Ovary (tissue), 3 donors: ENCODE results near the gene CD101.

Experiments
- POLR2A ChIP-seq: fragments of 450-650 bp; IDR thresholded peaks from one replicate; pipeline ENCODE4 v1.6.1; 2017; ENCODE audit warnings: antibody characterized with exemption, mild to moderate bottlenecking, moderate library complexity
- TF ChIP-seq, protein P1 (sequence below), 3 donors: fragments of 450-650 bp in 2 of 3; fragments of 200-600 bp in 1 of 3; IDR thresholded peaks; one replicate each; pipeline versions ENCODE4 v1.5.1 to v1.8.0; 2016 to 2022; ENCODE audit warnings: antibody characterized with exemption in 3 of 3, mild to moderate bottlenecking in 1 of 3
- donor health status: DM: no; HTN: no; CAD: no.

DNA sequence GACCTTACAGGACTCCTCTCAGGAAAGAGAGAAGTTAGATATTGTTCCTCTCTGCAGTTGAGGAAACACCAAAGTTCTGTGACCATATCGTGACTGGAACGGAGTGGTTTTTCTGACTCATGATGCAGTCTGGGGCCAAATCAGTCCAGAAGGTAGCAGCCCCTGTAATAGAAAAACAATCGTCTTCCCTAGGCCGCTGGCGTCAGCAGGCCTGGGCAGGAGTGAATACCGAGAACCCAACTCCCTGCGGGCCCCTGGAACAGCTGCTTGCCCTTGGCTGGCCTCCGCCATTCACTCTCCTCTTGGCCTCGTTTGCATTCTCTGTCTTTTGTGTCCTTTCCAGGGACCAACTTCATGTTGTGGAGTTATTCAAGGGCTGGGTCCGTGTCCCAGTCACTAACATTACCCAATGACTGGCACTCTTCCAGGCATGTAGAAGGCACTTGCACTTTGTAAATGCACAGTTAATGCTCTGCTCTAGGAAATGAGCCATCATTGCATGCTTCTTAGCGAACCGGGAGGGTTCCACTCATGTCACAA is 10.9 kb upstream of the CD101 start:
- TF ChIP-seq, protein P1, sequence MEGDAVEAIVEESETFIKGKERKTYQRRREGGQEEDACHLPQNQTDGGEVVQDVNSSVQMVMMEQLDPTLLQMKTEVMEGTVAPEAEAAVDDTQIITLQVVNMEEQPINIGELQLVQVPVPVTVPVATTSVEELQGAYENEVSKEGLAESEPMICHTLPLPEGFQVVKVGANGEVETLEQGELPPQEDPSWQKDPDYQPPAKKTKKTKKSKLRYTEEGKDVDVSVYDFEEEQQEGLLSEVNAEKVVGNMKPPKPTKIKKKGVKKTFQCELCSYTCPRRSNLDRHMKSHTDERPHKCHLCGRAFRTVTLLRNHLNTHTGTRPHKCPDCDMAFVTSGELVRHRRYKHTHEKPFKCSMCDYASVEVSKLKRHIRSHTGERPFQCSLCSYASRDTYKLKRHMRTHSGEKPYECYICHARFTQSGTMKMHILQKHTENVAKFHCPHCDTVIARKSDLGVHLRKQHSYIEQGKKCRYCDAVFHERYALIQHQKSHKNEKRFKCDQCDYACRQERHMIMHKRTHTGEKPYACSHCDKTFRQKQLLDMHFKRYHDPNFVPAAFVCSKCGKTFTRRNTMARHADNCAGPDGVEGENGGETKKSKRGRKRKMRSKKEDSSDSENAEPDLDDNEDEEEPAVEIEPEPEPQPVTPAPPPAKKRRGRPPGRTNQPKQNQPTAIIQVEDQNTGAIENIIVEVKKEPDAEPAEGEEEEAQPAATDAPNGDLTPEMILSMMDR (IDR thresholded peaks at IDR 0.05) = no peak
- TF ChIP-seq POLR2A = no peak
